Lower lobe of right lung (tissue), 2 donors: ENCODE data around the gene GAB2. TPM values are rescaled to one million over a fixed set of nuclear protein-coding genes. Genes with fewer than 3 reads are reported as not detected.

Source experiments
- ATAC-seq, 2 donors: fragments of 200-7000 bp; cut with Tn5 transposase; one replicate each; pipeline ENCODE4 v1.9.1; 2020 to 2022; ENCODE audit warnings: mild to moderate bottlenecking in 2 of 2, moderate library complexity in 2 of 2
- DNase-seq: peaks from one replicate; pipeline ENCODE4 v3.0.0-alpha.2; 2020
- H3K27ac ChIP-seq: fragments of 200-600 bp; one replicate; pipeline ENCODE4 v1.8.0; 2022
- H3K27me3 ChIP-seq: fragments of 200-600 bp; one replicate; pipeline ENCODE4 v1.8.0; 2022; ENCODE audit warnings: low read depth
- H3K36me3 ChIP-seq: fragments of 200-600 bp; one replicate; pipeline ENCODE4 v1.8.0; 2022; ENCODE audit warnings: mild to moderate bottlenecking
- H3K4me1 ChIP-seq: fragments of 200-600 bp; one replicate; pipeline ENCODE4 v1.8.0; 2022
- H3K4me3 ChIP-seq: fragments of 200-600 bp; one replicate; pipeline ENCODE4 v1.8.0; 2022; ENCODE audit warnings: mild to moderate bottlenecking
- H3K9me3 ChIP-seq: fragments of 200-600 bp; one replicate; pipeline ENCODE4 v1.8.0; 2022
- intact Hi-C: fragments of 100-400 bp; cut with DNase I; formaldehyde crosslinking; loops from one replicate; pipeline ENCODE4 v1.11.0; 2022
- total RNA-seq: library from RNA; stranded (reverse); fragmentation: NEBNext Ultra II Directional; extraction: Animal tissue kit (Norgen Biotek cat#: 25700); gene quantifications from one replicate; pipeline ENCODE4 v1.2.1, GENCODE V29; 2021
- TF ChIP-seq, protein P1 (sequence below): fragments of 200-600 bp; IDR thresholded peaks from one replicate; pipeline ENCODE4 v1.8.0; 2022; ENCODE audit warnings: antibody characterized with exemption, mild to moderate bottlenecking
- donor health status: DM: no; HTN: yes; CAD: no; lungs with severe emphysema.

The GAB2 gene
- total RNA-seq, 1 donor from 2014 or later = 64.2 TPM

DNA sequence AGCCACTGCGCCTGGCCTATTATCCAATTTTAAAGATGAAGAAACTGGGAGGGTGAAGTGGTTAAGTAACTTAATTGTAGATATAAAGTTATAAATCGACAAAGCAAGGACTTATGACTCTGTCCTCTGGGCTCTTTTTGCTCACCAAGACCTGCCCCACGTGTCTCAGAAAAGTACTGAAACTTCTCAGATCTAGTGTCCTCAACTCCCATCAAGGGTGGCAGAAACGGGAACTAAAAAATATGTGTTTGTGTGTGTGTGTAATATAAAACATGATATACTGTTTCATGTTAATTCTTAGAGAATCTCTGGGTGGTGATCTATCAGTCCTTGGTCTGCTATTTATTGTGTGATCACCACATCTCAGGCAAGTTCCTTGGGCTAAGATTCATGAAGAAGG, 104.9 kb downstream of the GAB2 start:
- DNase-seq (no peak), ATAC-seq (peak in 1 of 2 donors; percentile 14)
- Histone ChIP-seq H3K36me3 (no peaks in the 10 kb centered on the region), H3K9me3 (no peaks in the 10 kb centered on the region), H3K27me3 (no peaks in the 10 kb centered on the region), H3K27ac (no peak overlapping the region), H3K4me1 (peaks cover 45% of the 10 kb centered on the region), H3K4me3 (no peak overlapping the region)
- TF ChIP-seq, protein P1, sequence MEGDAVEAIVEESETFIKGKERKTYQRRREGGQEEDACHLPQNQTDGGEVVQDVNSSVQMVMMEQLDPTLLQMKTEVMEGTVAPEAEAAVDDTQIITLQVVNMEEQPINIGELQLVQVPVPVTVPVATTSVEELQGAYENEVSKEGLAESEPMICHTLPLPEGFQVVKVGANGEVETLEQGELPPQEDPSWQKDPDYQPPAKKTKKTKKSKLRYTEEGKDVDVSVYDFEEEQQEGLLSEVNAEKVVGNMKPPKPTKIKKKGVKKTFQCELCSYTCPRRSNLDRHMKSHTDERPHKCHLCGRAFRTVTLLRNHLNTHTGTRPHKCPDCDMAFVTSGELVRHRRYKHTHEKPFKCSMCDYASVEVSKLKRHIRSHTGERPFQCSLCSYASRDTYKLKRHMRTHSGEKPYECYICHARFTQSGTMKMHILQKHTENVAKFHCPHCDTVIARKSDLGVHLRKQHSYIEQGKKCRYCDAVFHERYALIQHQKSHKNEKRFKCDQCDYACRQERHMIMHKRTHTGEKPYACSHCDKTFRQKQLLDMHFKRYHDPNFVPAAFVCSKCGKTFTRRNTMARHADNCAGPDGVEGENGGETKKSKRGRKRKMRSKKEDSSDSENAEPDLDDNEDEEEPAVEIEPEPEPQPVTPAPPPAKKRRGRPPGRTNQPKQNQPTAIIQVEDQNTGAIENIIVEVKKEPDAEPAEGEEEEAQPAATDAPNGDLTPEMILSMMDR = no peak
- intact Hi-C loops = no loop called here

DNA sequence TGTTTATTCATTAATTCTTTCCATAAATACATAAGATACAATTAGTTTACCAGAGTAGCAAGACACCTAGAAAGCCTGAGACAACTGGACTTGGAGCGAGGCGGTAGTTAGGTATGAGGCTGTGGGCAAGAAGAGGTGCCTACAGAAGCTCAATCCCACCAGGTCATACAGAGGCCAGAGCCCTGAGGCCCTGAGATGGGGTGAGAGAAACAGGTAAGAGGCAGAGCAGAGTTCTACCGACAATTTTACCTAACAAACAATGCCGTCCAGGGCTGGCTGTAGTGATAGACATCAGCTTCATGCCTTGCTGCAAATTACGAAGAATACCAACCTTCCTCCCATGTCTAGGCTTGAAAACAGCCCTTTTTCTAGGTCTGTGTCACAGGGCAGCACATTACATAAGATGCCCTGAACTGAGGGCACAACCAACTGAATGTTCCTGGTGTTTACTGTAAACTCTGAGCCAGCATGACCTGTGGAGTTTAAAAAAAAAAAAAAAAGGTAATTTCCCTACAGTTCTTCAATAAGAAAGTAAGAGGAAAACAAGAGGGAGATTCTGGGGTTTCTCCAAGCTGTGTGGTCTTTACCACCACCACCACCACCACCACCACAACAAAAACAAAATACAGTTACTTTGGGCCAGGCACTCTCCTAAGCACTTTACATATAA, 105.8 kb downstream of the GAB2 start:
- DNase-seq (no peak), ATAC-seq (peak; percentile 37 to 49)
- H3K27me3 ChIP-seq = no peaks in the 10 kb centered on the region
- no peaks in the 10 kb centered on the region for H3K9me3 ChIP-seq
- H3K27ac ChIP-seq = no peak overlapping the region
- peaks cover 45% of the 10 kb centered on the region for H3K4me1 ChIP-seq
- no peak overlapping the region for H3K4me3 ChIP-seq
- intact Hi-C loops = no loop called here
- TF ChIP-seq, protein P1 = no peak
- H3K36me3 ChIP-seq = no peaks in the 10 kb centered on the region

DNA sequence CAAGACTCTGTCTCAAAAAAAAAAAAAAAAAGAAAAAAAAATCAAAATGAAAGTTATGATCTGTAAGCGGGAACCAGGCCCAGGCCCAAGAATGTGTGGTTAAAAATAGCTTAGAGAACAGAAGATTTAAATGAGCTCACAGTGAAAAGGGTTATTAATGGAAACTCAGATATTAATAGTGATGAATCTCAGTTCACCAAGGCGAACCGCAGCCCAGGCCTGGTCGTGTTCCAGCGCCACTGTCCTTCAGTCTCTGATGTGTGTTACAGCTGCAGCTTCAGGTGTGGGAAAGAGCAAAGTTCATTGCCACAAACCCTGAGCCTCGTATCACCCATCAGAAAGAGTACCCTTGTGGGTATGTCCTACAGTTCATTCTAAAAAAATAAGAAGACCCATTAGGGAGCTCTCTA, 107.1 kb downstream of the GAB2 start:
- intact Hi-C loops = no loop called here
- Histone ChIP-seq H3K36me3 (no peaks in the 10 kb centered on the region), H3K9me3 (no peaks in the 10 kb centered on the region), H3K4me3 (no peak overlapping the region), H3K27ac (no peak overlapping the region), H3K4me1 (peaks cover 45% of the 10 kb centered on the region), H3K27me3 (no peaks in the 10 kb centered on the region)
- DNase-seq (no peak), ATAC-seq (peak in 1 of 2 donors; percentile 34)
- TF ChIP-seq, protein P1 = no peak

DNA sequence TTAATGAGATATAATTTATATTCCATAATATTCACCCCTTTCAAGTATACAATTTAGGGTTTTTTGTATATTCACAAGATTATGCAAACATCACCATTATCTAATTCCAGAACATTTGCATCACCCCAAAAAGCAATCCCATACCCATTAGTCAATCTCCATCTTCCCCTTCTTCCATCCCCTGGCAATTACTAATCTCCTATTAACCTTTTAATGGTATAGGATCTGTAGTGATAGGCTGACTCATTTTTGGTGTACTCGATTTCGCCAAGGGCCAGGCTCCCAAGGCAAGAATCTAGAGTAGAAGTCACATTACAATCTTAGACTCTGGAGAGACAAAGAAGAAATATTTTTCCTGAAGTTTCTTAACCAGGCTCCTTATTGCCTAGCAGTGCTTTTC, 113.4 kb downstream of the GAB2 start:
- TF ChIP-seq, protein P1 = no peak
- intact Hi-C loops = no loop called here
- H3K4me1 ChIP-seq = peaks cover 9% of the 10 kb centered on the region
- H3K27ac ChIP-seq = no peak overlapping the region
- H3K36me3 ChIP-seq = no peaks in the 10 kb centered on the region
- H3K27me3 ChIP-seq = no peaks in the 10 kb centered on the region
- H3K9me3 ChIP-seq = no peaks in the 10 kb centered on the region
- ATAC-seq (no peak), DNase-seq (no peak)
- H3K4me3 ChIP-seq = no peak overlapping the region

DNA sequence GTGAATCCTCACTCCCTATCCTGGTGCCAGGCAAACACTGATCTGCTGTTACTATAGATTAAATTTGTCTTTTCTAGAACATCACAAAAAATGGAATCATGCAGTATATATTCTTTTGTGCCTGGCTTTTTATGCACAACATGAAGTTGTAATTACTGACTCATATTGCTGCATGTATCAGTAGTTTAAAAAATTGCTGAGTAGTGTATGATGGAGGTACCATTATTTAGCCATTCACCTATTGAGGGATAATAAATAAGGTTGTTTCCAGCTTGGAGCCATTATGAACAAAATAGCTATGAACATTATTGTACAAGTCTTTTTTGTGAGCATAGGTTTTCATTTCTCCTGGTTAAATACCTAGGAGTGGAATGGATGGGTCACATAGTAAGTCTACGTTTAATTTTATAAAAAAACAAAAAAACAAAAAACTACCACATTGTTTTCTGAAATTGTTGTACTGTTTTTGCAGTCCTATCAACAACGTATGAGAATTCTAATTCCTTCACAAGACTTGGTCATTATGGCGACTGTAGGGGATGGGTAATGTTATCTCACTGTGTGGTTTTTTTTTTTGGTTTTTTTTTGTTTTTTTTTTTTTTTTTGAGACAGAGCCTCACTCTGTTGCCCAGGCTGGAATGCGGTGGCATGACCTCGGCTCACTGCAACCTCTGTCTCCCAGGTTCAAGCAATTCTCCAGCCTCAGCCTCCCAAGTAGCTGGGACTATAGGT, 117.3 kb downstream of the GAB2 start:
- Histone ChIP-seq H3K4me3 (no peak overlapping the region), H3K27ac (no peak overlapping the region), H3K4me1 (peaks cover 25% of the 10 kb centered on the region), H3K36me3 (no peaks in the 10 kb centered on the region), H3K27me3 (no peaks in the 10 kb centered on the region), H3K9me3 (no peaks in the 10 kb centered on the region)
- no peak for ATAC-seq
- TF ChIP-seq, protein P1 = no peak
- no peak for DNase-seq
- intact Hi-C loops = no loop called here
